OCI-LY3 (cell line): Measurements from ENCODE around the gene ROBO1.

Experiments used
- H2AFZ ChIP-seq: fragments of 200-600, 300-600 bp; shearing (Covaris generic); 2 replicates; pipeline ENCODE4 v1.6.0; 2014; ENCODE audit warnings: antibody characterized with exemption, low read depth, low read length
- H3K27ac ChIP-seq: fragments of 200-600, 300-600 bp; sonication (generic); 2 replicates; pipeline ENCODE4 v1.5.1; 2014; ENCODE audit warnings: mild to moderate bottlenecking, low read length, moderate library complexity, mixed read lengths
- H3K27me3 ChIP-seq: fragments of 200-600, 300-600 bp; sonication (generic); 2 replicates; pipeline ENCODE4 v1.6.1; 2014; ENCODE audit warnings: low read depth, low read length, mixed read lengths
- H3K36me3 ChIP-seq: fragments of 200-600, 300-600 bp; sonication (generic); replicated peaks from 2 replicates; pipeline ENCODE3; 2014; ENCODE audit warnings: low read depth, low read length, mixed read lengths
- H3K4me1 ChIP-seq: fragments of 300-600, 200-600 bp; sonication (generic); 2 replicates; pipeline ENCODE4 v1.6.1; 2014; ENCODE audit warnings: low read length, mixed read lengths
- H3K4me2 ChIP-seq: fragments of 200-600, 300-600 bp; sonication (generic); 2 replicates; pipeline ENCODE4 v1.6.1; 2014; ENCODE audit warnings: low read length, mixed read lengths
- H3K4me3 ChIP-seq: fragments of 300-600, 200-600 bp; sonication (generic); 2 replicates; pipeline ENCODE4 v1.5.1; 2014; ENCODE audit warnings: antibody characterized with exemption, mild to moderate bottlenecking, low read length, moderate library complexity
- H3K79me2 ChIP-seq: fragments of 300-600, 200-600 bp; shearing (Covaris generic); 2 replicates; pipeline ENCODE4 v1.6.1; 2014; ENCODE audit warnings: mild to moderate bottlenecking, low read length, mixed read lengths
- H3K9ac ChIP-seq: fragments of 300-600, 200-600 bp; shearing (Covaris generic); 2 replicates; pipeline ENCODE4 v1.6.0; 2014; ENCODE audit warnings: mild to moderate bottlenecking, low read length, moderate library complexity
- H3K9me3 ChIP-seq: fragments of 200-600, 300-600 bp; shearing (Covaris generic); 2 replicates; pipeline ENCODE4 v1.6.1; 2014; ENCODE audit warnings: low read length, mixed read lengths; ENCODE audit not compliant: insufficient read depth
- H4K20me1 ChIP-seq: fragments of 200-600, 300-600 bp; sonication (generic); 2 replicates; pipeline ENCODE4 v1.6.1; 2016; ENCODE audit warnings: low read length, mixed read lengths; ENCODE audit not compliant: insufficient read depth
- CTCF ChIP-seq: fragments of 200-600, 300-600 bp; sonication (generic); IDR thresholded peaks from 2 replicates; pipeline ENCODE4 v1.5.1; 2014; ENCODE audit warnings: antibody characterized with exemption, low read length, low read depth
- EZH2phosphoT487 ChIP-seq: fragments of 200-600 bp; shearing (Covaris generic); IDR thresholded peaks from 2 replicates; pipeline ENCODE4 v1.6.1; 2018; ENCODE audit warnings: antibody characterized with exemption, mixed run types, low read depth

ROBO1 gene

GRCh38 chr3:78905700-78906099 lies 862.1 kb downstream of the ROBO1 start:
- no peaks in the 10 kb centered on the region for H3K9me3 ChIP-seq
- no peaks in the 10 kb centered on the region for H3K36me3 ChIP-seq
- no peak for TF ChIP-seq CTCF
- TF ChIP-seq EZH2phosphoT487: no peak
- no peaks in the 10 kb centered on the region for H3K4me1 ChIP-seq
- H3K27ac ChIP-seq: no peak overlapping the region
- H3K4me3 ChIP-seq: no peak overlapping the region
- no peak overlapping the region for H2AFZ ChIP-seq
- H4K20me1 ChIP-seq: no peaks in the 10 kb centered on the region
- H3K9ac ChIP-seq: no peak overlapping the region
- H3K27me3 ChIP-seq: no peaks in the 10 kb centered on the region
- H3K4me2 ChIP-seq: no peak overlapping the region
- H3K79me2 ChIP-seq: no peaks in the 10 kb centered on the region

DNA sequence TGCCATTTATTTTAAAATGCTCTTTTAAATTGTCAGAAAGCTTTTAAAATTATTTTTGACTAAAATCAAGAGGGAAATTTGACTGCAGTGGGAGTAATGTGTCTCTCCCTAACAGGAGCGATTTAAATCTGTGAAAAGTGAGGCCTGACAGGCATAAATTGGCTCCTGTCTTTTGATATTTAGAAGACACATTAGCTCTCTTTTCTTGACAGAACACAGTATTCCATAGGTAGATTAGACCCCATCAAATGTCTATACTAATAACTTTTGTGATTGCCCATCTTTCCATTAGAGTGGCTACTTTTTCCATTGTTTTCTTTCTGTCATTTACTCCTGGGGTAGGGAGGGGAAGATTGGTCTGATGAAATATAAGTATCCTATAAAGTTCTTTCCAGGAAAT lies 866.3 kb downstream of the ROBO1 start:
- H3K4me2 ChIP-seq: no peak overlapping the region

GRCh38 chr3:78900880-78901279 lies 866.9 kb downstream of the ROBO1 start:
- H3K9ac ChIP-seq: no peak overlapping the region
- TF ChIP-seq CTCF (no peak), EZH2phosphoT487 (no peak)
- H3K4me2 ChIP-seq: no peak overlapping the region
- no peak overlapping the region for H3K4me3 ChIP-seq
- H3K36me3 ChIP-seq: no peaks in the 10 kb centered on the region
- H3K9me3 ChIP-seq: no peaks in the 10 kb centered on the region
- H3K27me3 ChIP-seq: no peaks in the 10 kb centered on the region
- H4K20me1 ChIP-seq: no peaks in the 10 kb centered on the region
- H3K4me1 ChIP-seq: no peaks in the 10 kb centered on the region
- H2AFZ ChIP-seq: no peak overlapping the region
- no peak overlapping the region for H3K27ac ChIP-seq
- no peaks in the 10 kb centered on the region for H3K79me2 ChIP-seq

More for the DNA sequence above, 866.3 kb downstream of the ROBO1 start:
- no peaks in the 10 kb centered on the region for H3K27me3 ChIP-seq
- no peaks in the 10 kb centered on the region for H4K20me1 ChIP-seq
- TF ChIP-seq EZH2phosphoT487 (no peak), CTCF (no peak)
- no peak overlapping the region for H3K27ac ChIP-seq
- H2AFZ ChIP-seq: no peak overlapping the region
- no peak overlapping the region for H3K4me3 ChIP-seq
- H3K36me3 ChIP-seq: no peaks in the 10 kb centered on the region
- H3K9me3 ChIP-seq: no peaks in the 10 kb centered on the region
- no peaks in the 10 kb centered on the region for H3K79me2 ChIP-seq
- no peak overlapping the region for H3K9ac ChIP-seq
- no peaks in the 10 kb centered on the region for H3K4me1 ChIP-seq

DNA sequence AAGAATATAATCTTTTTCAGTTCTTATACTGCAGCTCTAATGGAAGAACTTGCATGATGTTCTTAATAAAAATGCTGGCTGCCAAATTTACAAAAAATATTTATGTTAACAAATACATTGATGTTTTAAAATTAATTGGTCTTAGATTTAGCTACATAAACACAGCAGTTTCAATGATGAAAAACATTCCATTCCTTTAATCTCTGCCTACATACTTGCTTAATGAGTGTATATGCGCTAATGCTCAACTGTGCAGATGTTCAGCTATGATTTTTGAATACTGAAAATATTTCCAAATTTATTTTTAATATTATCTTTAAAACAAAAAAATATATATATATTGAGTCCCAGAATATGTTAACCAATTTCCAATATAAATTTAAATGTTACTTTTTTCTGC lies 867.4 kb downstream of the ROBO1 start:
- TF ChIP-seq EZH2phosphoT487 (no peak), CTCF (no peak)
- Histone ChIP-seq H2AFZ (no peak overlapping the region), H3K36me3 (no peaks in the 10 kb centered on the region), H3K4me1 (no peaks in the 10 kb centered on the region), H3K27ac (no peak overlapping the region), H3K4me3 (no peak overlapping the region), H3K4me2 (no peak overlapping the region), H3K9me3 (no peaks in the 10 kb centered on the region), H3K9ac (no peak overlapping the region), H3K27me3 (no peaks in the 10 kb centered on the region), H4K20me1 (no peaks in the 10 kb centered on the region), H3K79me2 (no peaks in the 10 kb centered on the region)
